Gastroesophageal sphincter (tissue), 4 donors: ENCODE results near the gene CNGA4. TPM values are rescaled to one million over a fixed set of nuclear protein-coding genes. Genes with fewer than 3 reads are reported as not detected.
"Not testable (repeated sequence)": the region's sequence is repeated elsewhere in the genome, so short reads cannot be mapped to it uniquely, and the experiment has no call there.

Source experiments
- ATAC-seq: fragments of 150-250 bp; one replicate; pipeline ENCODE4 v1.9.1; 2016; ENCODE audit warnings: mild to moderate bottlenecking, moderate library complexity
- H3K27ac ChIP-seq, 4 donors: fragments of 200-600 bp; sonication (generic) in 3 of 4; 1 replicate in 3 of 4; 2 replicates in 1 of 4; pipeline ENCODE4 v1.5.1; 2016 to 2019
- H3K27me3 ChIP-seq: fragments of 200-600 bp; sonication (generic); one replicate; pipeline ENCODE4 v1.5.1; 2019
- H3K36me3 ChIP-seq, 2 donors: fragments of 200-600 bp; sonication (generic); one replicate each; pipeline ENCODE4 v1.5.1; 2019; ENCODE audit warnings: control low read depth in 1 of 2
- H3K4me1 ChIP-seq, 3 donors: fragments of 200-600 bp; sonication (generic); 1 replicate in 2 of 3; 2 replicates in 1 of 3; pipeline ENCODE4 v1.5.1; 2016 to 2019; ENCODE audit warnings: control low read depth in 2 of 3
- H3K4me3 ChIP-seq, 2 donors: fragments of 200-600 bp; sonication (generic); one replicate each; pipeline ENCODE4 v1.5.1; 2019; ENCODE audit warnings: mild to moderate bottlenecking in 1 of 2, moderate library complexity in 1 of 2
- H3K9me3 ChIP-seq, 3 donors: fragments of 200-600 bp; sonication (generic); one replicate each; pipeline ENCODE4 v1.5.1; 2017 to 2019; ENCODE audit warnings: control low read depth in 2 of 3
- EP300 ChIP-seq: sonication (generic); formaldehyde crosslinking; IDR thresholded peaks from one replicate; pipeline ENCODE4 v1.6.1; 2017; ENCODE audit warnings: antibody characterized with exemption, mild to moderate bottlenecking
- POLR2A ChIP-seq, 2 donors: fragments of 450-650 bp; IDR thresholded peaks; one replicate each; pipeline ENCODE4 v1.6.1; 2017; ENCODE audit warnings: antibody characterized with exemption in 2 of 2, mild to moderate bottlenecking in 2 of 2, moderate library complexity in 1 of 2
- POLR2AphosphoS5 ChIP-seq: sonication (generic); formaldehyde crosslinking; IDR thresholded peaks from one replicate; pipeline ENCODE4 v1.6.1; 2017; ENCODE audit warnings: antibody characterized with exemption
- WGBS, 2 donors: methylation state at CpG; one replicate each; pipeline ENCODE4 v1.1.5; 2018; ENCODE audit warnings: low coverage in 1 of 2; 5-methylcytosine and 5-hydroxymethylcytosine counted together
- total RNA-seq, 4 donors: library from RNA; depleted of rRNA; stranded (reverse); fragments of >200 nt; gene quantifications; one replicate each; pipeline ENCODE4 v1.1.0, GENCODE V29; 2016
- TF ChIP-seq, protein P1 (sequence below), 4 experiments: fragments of 200-600 bp in 2 of 4; fragments of 450-650 bp in 2 of 4; sonication (generic) in 1 of 4; IDR thresholded peaks; one replicate each; pipeline ENCODE4 v1.5.1; 2017 to 2019; ENCODE audit warnings: antibody characterized with exemption in 4 of 4, mild to moderate bottlenecking in 2 of 4, moderate library complexity in 2 of 4

The CNGA4 gene
- total RNA-seq, 4 donors from 2014 or later, result 0.73 TPM; not detected in 3

DNA sequence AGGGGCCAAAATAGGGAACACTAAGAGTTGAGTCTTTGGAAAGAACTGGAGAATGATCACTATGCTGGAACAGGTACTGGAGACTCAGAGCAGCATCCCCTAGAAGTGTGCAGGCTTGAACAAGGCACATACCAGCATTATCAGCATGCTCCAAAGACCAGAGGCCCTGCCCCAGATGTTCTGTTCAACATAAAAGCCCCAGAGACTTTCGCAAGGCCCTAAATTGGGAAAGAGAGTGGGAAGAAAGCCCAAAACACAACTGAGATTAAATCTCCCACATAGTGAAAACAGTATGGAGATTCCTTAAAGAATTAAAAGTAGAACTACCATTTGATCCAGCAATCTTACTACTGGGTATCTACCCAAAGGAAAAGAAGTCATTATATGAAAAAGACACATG is 9.4 kb downstream of the CNGA4 start:
- Histone ChIP-seq H3K4me3 (no peak overlapping the region), H3K36me3 (no peaks in the 10 kb centered on the region), H3K4me1 (peaks cover 0 to 13% (median 2%) of the 10 kb centered on the region in 3 donors), H3K27me3 (no peaks in the 10 kb centered on the region), H3K27ac (no peak overlapping the region), H3K9me3 (no peaks in the 10 kb centered on the region)
- TF ChIP-seq, protein P1, sequence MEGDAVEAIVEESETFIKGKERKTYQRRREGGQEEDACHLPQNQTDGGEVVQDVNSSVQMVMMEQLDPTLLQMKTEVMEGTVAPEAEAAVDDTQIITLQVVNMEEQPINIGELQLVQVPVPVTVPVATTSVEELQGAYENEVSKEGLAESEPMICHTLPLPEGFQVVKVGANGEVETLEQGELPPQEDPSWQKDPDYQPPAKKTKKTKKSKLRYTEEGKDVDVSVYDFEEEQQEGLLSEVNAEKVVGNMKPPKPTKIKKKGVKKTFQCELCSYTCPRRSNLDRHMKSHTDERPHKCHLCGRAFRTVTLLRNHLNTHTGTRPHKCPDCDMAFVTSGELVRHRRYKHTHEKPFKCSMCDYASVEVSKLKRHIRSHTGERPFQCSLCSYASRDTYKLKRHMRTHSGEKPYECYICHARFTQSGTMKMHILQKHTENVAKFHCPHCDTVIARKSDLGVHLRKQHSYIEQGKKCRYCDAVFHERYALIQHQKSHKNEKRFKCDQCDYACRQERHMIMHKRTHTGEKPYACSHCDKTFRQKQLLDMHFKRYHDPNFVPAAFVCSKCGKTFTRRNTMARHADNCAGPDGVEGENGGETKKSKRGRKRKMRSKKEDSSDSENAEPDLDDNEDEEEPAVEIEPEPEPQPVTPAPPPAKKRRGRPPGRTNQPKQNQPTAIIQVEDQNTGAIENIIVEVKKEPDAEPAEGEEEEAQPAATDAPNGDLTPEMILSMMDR (IDR thresholded peaks at IDR 0.05), result no peak
- WGBS, 2 donors, result 100% methylated on average over 1 of the region's 1 CpG; no CpG with 5 or more reads in 1 of the 2 donors
- no peak for ATAC-seq

DNA sequence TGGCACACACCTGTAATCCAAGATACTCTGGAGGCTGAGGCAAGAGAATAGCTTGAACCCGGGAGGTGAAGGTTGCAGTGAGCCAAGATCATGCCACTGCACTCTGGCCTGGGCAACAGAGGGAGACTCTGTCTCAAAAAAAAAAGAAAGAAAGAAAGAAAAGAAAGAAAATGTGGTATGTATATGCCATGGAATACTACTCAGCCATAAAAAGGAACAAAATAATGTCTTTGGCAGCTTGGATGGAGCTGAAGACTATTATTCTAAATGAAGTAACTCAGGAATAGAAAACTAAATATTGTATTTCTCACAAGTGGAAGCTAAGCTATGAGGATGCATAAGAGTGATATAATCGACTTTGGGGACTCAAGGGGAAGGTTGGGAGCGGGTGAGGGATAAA is 10.0 kb downstream of the CNGA4 start:
- peaks cover 0 to 13% (median 2%) of the 10 kb centered on the region in 3 donors for H3K4me1 ChIP-seq
- H3K27me3 ChIP-seq, H3K36me3 ChIP-seq, H3K27ac ChIP-seq, ATAC-seq, H3K9me3 ChIP-seq, H3K4me3 ChIP-seq: not testable (repeated sequence)
- 83 to 89% methylated on average over 2 to 3 of the region's 3 CpGs for WGBS, 2 donors

DNA sequence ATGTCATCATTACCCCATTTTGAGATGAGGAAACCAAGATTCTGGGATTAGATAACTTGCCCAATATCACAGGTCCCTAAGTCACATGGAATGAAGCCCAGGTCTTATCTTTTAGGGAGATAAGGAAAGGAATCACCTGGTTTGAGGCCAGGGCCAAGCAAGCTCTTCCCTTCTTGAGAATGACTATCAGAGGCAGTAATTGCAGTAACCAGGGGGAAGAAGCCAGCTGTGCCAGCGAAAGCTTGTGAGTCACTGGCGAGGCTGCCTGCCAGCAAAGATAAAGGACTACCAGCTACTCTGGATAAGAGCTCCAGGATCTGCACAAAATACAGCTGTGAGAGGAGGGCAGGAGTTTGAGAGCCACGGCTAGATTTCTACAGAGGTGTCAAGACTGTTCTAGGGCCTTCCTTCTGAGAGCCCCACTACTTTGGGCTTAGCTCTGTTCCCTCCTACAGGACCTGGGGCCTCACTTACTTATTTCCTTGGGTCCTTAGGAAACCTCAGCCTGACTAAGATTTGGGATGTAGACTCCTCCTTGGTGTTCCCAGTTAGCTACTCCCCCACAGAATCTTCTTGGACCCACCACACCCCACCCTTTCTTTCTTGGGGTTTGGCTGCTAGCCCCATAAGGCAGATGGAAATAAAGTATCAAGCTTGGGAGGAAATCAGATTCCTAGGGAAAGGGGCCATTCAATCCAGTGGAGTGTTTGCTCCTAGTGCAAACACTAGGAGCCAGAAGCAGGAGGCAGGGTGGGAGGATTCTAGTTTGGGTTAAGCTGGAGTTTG is 11.1 kb downstream of the CNGA4 start:
- no peak overlapping the region for H3K27ac ChIP-seq
- H3K4me1 ChIP-seq, result peaks cover 0 to 13% (median 2%) of the 10 kb centered on the region in 3 donors
- TF ChIP-seq POLR2A (IDR thresholded peaks at IDR 0.05), result no peak
- TF ChIP-seq POLR2AphosphoS5, result no peak
- TF ChIP-seq EP300, result no peak
- TF ChIP-seq, protein P1 (IDR thresholded peaks at IDR 0.05), result no peak
- H3K36me3 ChIP-seq, result no peaks in the 10 kb centered on the region
- WGBS, 2 donors, result 71% methylated on average over 3 of the region's 3 CpGs; no CpG with 5 or more reads in 1 of the 2 donors
- ATAC-seq, result peak; percentile 10
- H3K4me3 ChIP-seq, result no peak overlapping the region
- H3K27me3 ChIP-seq, result no peaks in the 10 kb centered on the region
- no peaks in the 10 kb centered on the region for H3K9me3 ChIP-seq

DNA sequence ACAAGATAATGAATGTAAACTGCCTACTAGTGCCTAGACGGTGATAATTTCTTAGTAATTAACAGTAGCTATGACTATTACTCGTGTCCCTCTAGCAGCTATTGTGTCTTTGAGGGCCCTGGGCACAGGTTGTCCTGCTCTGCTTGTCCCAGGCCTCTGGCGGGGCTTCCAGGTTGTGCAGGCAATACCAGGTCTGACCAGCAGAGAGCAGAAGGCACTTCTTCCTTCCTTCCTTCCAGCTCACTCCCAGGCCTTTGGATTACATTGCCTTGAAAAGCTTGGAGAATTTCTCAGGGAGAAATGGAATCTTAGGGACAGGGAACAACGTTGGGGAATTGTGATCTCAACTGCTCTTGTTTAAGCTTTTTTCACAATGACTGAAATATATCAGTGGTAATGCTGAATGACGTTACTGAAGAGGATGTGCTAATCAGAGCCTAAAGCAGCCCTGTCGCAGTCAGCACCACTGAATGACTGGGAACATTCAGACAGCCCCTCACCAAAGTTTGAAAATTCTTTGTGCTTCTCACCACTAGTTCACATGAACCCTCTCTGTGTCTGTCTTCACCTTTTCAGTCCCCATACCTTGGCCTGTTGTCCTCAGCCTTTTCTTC is 12.3 kb downstream of the CNGA4 start:
- Histone ChIP-seq H3K4me3 (no peak overlapping the region), H3K27ac (peak overlapping the region; percentile 22 to 73 (median 64)), H3K4me1 (peaks cover 0 to 13% (median 2%) of the 10 kb centered on the region in 3 donors), H3K27me3 (no peaks in the 10 kb centered on the region), H3K36me3 (no peaks in the 10 kb centered on the region), H3K9me3 (no peaks in the 10 kb centered on the region)
- 0 to 62% methylated on average over 2 to 6 of the region's 6 CpGs for WGBS, 2 donors
- TF ChIP-seq EP300, result no peak
- TF ChIP-seq, protein P1 (IDR thresholded peaks at IDR 0.05), result peak; percentile 85 to 97 (median 91)
- ATAC-seq, result peak; percentile 84

DNA sequence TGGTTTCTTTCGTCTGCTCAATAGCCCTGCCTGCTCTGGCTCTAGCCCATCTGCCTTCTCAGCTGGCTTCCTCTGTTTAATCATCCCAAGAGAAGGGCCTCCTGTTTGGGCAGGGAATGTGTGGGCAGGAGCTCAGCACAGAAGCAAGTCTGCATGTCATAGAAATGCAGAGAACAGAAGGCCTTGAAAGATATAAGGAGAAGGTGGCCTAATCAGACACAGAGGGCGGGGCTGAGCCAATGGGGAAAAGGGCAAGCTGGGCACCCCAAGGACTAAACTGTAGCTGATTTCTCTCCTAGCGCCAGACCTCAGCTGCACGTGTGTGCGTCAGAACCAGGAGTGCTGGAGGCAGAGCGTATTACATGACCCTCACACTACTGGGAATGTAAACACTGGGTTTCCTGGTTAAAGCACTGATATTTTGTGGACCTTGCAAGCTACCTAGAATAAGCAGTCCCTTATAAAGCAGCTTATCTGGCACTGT is 13.1 kb downstream of the CNGA4 start:
- peak overlapping the region; percentile 22 to 73 (median 64) for H3K27ac ChIP-seq

More for the DNA sequence above, 13.1 kb downstream of the CNGA4 start:
- peaks cover 1% of the 10 kb centered on the region for H3K27me3 ChIP-seq
- 23 to 54% methylated on average over 4 to 6 of the region's 6 CpGs for WGBS, 2 donors
- peak; percentile 79 for ATAC-seq
- H3K4me1 ChIP-seq, result peaks cover 0 to 13% (median 2%) of the 10 kb centered on the region in 3 donors
- TF ChIP-seq POLR2A (IDR thresholded peaks at IDR 0.05), result no peak
- TF ChIP-seq, protein P1 (IDR thresholded peaks at IDR 0.05), result no peak
- TF ChIP-seq EP300, result peak; percentile 12
- peak; percentile 79 for TF ChIP-seq POLR2AphosphoS5
- no peaks in the 10 kb centered on the region for H3K36me3 ChIP-seq
- H3K9me3 ChIP-seq, result no peaks in the 10 kb centered on the region
- H3K4me3 ChIP-seq, result no peak overlapping the region
